Measurements from ENCODE around the gene DCD. TPM values are rescaled to one million over a fixed set of nuclear protein-coding genes. Genes with fewer than 3 reads are reported as not detected.

DCD gene
- total RNA-seq, 1 experiment from 2014 or later = not detected

GRCh38 chr12:54692353-54692752 lies 44.2 kb upstream of the DCD start:
- no peak overlapping the region for H2BK120ac ChIP-seq (ENCODE audit: low read depth, low read length, poor library complexity, severe bottlenecking)
- WGBS (ENCODE audit: extremely low coverage, insufficient read length, low lambda C conversion rate) = no CpG with 5 or more reads among the region's 2 CpGs
- H3K9me3 Mint-ChIP-seq = peaks cover 6 to 12% of the 10 kb centered on the region in 2 experiments
- H3K14ac ChIP-seq (ENCODE audit: insufficient read depth, low read length) = no peak overlapping the region
- H3K18ac ChIP-seq (ENCODE audit: insufficient read length, low read depth, low read length) = no peak overlapping the region
- no peak overlapping the region for H2BK5ac ChIP-seq (ENCODE audit: insufficient read length, low read length)
- H3K9me3 ChIP-seq (ENCODE audit: control insufficient read depth, low read depth, low read length) = no peaks in the 10 kb centered on the region
- H2BK20ac ChIP-seq (ENCODE audit: low read depth, low read length, poor library complexity, severe bottlenecking) = no peak overlapping the region
- H3K4me1 ChIP-seq (ENCODE audit: insufficient read depth, low read length) = peaks cover 4% of the 10 kb centered on the region; the same call in 1 of the 2 replicates
- no peaks in the 10 kb centered on the region for H4K20me1 ChIP-seq (ENCODE audit: control insufficient read depth, insufficient read depth, insufficient read length)
- no peak overlapping the region for H3K4ac ChIP-seq (ENCODE audit: low read depth, low read length)
- peaks cover 7% of the 10 kb centered on the region for H3K27me3 Mint-ChIP-seq (ENCODE audit: low read depth)
- H3K9ac ChIP-seq (ENCODE audit: extremely low read depth, insufficient read length, low read length) = no peak overlapping the region
- H3K4me3 Mint-ChIP-seq = no peak overlapping the region
- no peaks in the 10 kb centered on the region for H3K23me2 ChIP-seq (ENCODE audit: insufficient read length, low read depth, low read length, poor library complexity, severe bottlenecking)
- H3K79me1 ChIP-seq (ENCODE audit: insufficient read depth, low read depth, low read length, poor library complexity, severe bottlenecking) = no peaks in the 10 kb centered on the region
- H3K27ac ChIP-seq (ENCODE audit: insufficient read length, low read depth, low read length) = no peak overlapping the region
- H2AK5ac ChIP-seq (ENCODE audit: insufficient read length, low read length) = no peak overlapping the region
- TF ChIP-seq CTCF (conservative IDR thresholded peaks at IDR 0.05) = no peak
- H3T11ph ChIP-seq (ENCODE audit: low read length) = no peak overlapping the region
- no peak overlapping the region for H3K4me2 ChIP-seq (ENCODE audit: insufficient read depth, insufficient read length, low read length)
- no peak overlapping the region for H3K23ac ChIP-seq (ENCODE audit: insufficient read length, low read depth, low read length)
- H2AFZ ChIP-seq (ENCODE audit: low read length) = no peak overlapping the region
- H3K27me3 ChIP-seq (ENCODE audit: insufficient read depth, low read length) = 0 out of 2 replicates have a peak, but pooled peaks cover 2% of the 10 kb centered on the region
- no peak overlapping the region for H4K5ac ChIP-seq (ENCODE audit: insufficient read length, low read depth, low read length)
- H3K36me3 Mint-ChIP-seq (ENCODE audit: insufficient read depth in 1 of 3, low read depth in 3 of 3) = peaks cover 2 to 8% (median 7%) of the 10 kb centered on the region in 3 experiments
- no peak overlapping the region for H2BK12ac ChIP-seq (ENCODE audit: insufficient read length, low read depth, low read length)
- no peak overlapping the region for H4K91ac ChIP-seq (ENCODE audit: insufficient read length, low read depth, low read length)
- no peak overlapping the region for H4K8ac ChIP-seq (replicated peaks; ENCODE audit: insufficient read length, low read depth, low read length)
- peaks cover 9 to 21% of the 10 kb centered on the region in 2 experiments for H3K4me1 Mint-ChIP-seq
- no peak overlapping the region for H3K27ac Mint-ChIP-seq
- no peak overlapping the region for H3K56ac ChIP-seq (ENCODE audit: insufficient read length, low read depth, low read length)
- DNase-seq = no peak
- no peak overlapping the region for H2BK15ac ChIP-seq (ENCODE audit: low read depth, low read length)
- H3K79me2 ChIP-seq (ENCODE audit: insufficient read depth, low read length) = no peaks in the 10 kb centered on the region
